K562 (cell line): ENCODE results near the gene GPC3.

Experiments used
- CHD2 ChIP-seq: IDR thresholded peaks from 2 replicates; pipeline ENCODE4 v1.6.1; 2011; ENCODE audit warnings: low read depth, low read length
- MEF2A ChIP-seq: IDR thresholded peaks from 2 replicates; pipeline ENCODE4 v1.6.1; 2011; ENCODE audit warnings: low read depth, mild to moderate bottlenecking, low read length, moderate library complexity; ENCODE audit not compliant: control insufficient read depth
- NRF1 ChIP-seq, 2 experiments: fragments of 450-650 bp; IDR thresholded peaks in 1 of 2; conservative IDR thresholded peaks in 1 of 2; 2 replicates each; pipeline ENCODE4 v1.6.1; 2014; ENCODE audit warnings: mild to moderate bottlenecking in 2 of 2
- PTBP1 ChIP-seq: fragments of 200-400 bp; formaldehyde crosslinking; IDR thresholded peaks from 2 replicates; pipeline ENCODE4 v1.6.1; 2017; ENCODE audit warnings: low read depth, low read length
- RFX5 ChIP-seq: IDR thresholded peaks from 2 replicates; pipeline ENCODE4 v1.6.1; 2011; ENCODE audit warnings: low read depth, mild to moderate bottlenecking, improper control_type of control experiment, low read length
- SAFB ChIP-seq: fragments of 200-400 bp; formaldehyde crosslinking; IDR thresholded peaks from 2 replicates; pipeline ENCODE4 v1.6.1; 2017; ENCODE audit warnings: low read depth, low read length, borderline replicate concordance
- SPI1 ChIP-seq: IDR thresholded peaks from 2 replicates; pipeline ENCODE4 v1.6.1; 2011; ENCODE audit warnings: low read depth, low read length, control low read depth, borderline replicate concordance
- ZBED1 ChIP-seq: IDR thresholded peaks from 2 replicates; pipeline ENCODE4 v1.6.1; 2014
- ZNF589 ChIP-seq: fragments of 200-800 bp; sonication (Bioruptor generic); IDR thresholded peaks from 2 replicates; pipeline ENCODE4 v1.6.1; 2016; ENCODE audit warnings: low read depth, missing genetic modification characterization, missing compliant biosample characterization
- TF ChIP-seq, protein P1 (sequence below), 3 experiments: IDR thresholded peaks in 2 of 3; conservative IDR thresholded peaks in 1 of 3; 2 replicates each; pipeline ENCODE4 v1.5.1; 2011 to 2012; ENCODE audit warnings: low read length in 3 of 3, mild to moderate bottlenecking in 3 of 3, control low read depth in 2 of 3, improper control_type of control experiment in 1 of 3, inconsistent platforms in 1 of 3, low read depth in 1 of 3, mixed read lengths in 1 of 3, moderate library complexity in 1 of 3; ENCODE audit not compliant: insufficient read depth in 2 of 3
- TF ChIP-seq, protein P2 (sequence below), 2 experiments: fragments of 450-650 bp in 1 of 2; sonication (generic) in 1 of 2; formaldehyde crosslinking; conservative IDR thresholded peaks; 2 replicates each; pipeline versions ENCODE4 v1.4.0 to v1.8.1; 2020 to 2022; ENCODE audit warnings: mild to moderate bottlenecking in 1 of 2, missing genetic modification reagents in 1 of 2

DNA sequence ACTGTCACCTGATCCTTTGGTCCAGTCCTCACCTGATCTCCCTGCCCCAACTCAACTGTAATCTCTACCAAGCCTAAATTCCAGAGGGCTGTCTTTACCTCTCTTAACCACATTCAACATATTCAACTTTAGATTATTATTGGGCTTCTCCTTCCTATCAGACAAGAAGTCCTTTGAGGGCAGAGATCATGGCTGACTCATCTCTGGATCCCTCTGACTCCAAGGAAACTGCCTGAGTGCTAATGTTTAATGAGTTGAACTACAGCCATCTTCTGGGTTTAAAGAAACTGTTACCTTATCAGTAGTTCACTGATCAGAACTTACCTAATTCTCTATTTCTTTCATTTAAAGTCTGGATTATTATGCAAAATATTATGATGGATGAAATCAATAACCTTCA lies 135.7 kb downstream of the GPC3 start:
- TF ChIP-seq ZBED1 (no peak), RFX5 (no peak), SPI1 (no peak), MEF2A (no peak), PTBP1 (no peak), ZNF589 (CRISPR knock-in tag) (no peak), SAFB (no peak), CHD2 (no peak), NRF1 (conservative IDR thresholded peaks at IDR 0.05 in 1 of 2, IDR thresholded peaks at IDR 0.05 in 1 of 2) (no peak)
- TF ChIP-seq, protein P1, sequence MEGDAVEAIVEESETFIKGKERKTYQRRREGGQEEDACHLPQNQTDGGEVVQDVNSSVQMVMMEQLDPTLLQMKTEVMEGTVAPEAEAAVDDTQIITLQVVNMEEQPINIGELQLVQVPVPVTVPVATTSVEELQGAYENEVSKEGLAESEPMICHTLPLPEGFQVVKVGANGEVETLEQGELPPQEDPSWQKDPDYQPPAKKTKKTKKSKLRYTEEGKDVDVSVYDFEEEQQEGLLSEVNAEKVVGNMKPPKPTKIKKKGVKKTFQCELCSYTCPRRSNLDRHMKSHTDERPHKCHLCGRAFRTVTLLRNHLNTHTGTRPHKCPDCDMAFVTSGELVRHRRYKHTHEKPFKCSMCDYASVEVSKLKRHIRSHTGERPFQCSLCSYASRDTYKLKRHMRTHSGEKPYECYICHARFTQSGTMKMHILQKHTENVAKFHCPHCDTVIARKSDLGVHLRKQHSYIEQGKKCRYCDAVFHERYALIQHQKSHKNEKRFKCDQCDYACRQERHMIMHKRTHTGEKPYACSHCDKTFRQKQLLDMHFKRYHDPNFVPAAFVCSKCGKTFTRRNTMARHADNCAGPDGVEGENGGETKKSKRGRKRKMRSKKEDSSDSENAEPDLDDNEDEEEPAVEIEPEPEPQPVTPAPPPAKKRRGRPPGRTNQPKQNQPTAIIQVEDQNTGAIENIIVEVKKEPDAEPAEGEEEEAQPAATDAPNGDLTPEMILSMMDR (IDR thresholded peaks at IDR 0.05 in 2 of 3, conservative IDR thresholded peaks at IDR 0.05 in 1 of 3; ENCODE audit: insufficient read depth in 2 of 3, low read depth in 1 of 3, low read length in 3 of 3) = no peak
- TF ChIP-seq, protein P2, sequence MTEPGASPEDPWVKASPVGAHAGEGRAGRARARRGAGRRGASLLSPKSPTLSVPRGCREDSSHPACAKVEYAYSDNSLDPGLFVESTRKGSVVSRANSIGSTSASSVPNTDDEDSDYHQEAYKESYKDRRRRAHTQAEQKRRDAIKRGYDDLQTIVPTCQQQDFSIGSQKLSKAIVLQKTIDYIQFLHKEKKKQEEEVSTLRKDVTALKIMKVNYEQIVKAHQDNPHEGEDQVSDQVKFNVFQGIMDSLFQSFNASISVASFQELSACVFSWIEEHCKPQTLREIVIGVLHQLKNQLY (CRISPR knock-in tag; conservative IDR thresholded peaks at IDR 0.05) = no peak
